Upper lobe of left lung (tissue), 6 donors: ENCODE data around the gene EYA3. TPM values are rescaled to one million over a fixed set of nuclear protein-coding genes. Genes with fewer than 3 reads are reported as not detected.

Source experiments
- ATAC-seq, 2 donors: fragments of 200-7000 bp; cut with Tn5 transposase; one replicate each; pipeline ENCODE4 v1.9.1; 2022; ENCODE audit warnings: mild to moderate bottlenecking in 2 of 2, moderate library complexity in 2 of 2; ENCODE audit not compliant: low FRiP score in 2 of 2
- DNase-seq, 2 donors: peaks; one replicate each; pipeline ENCODE4 v3.0.0-alpha.2; 2019 to 2020
- H3K27ac ChIP-seq, 4 donors: fragments of 200-600 bp; sonication (generic); one replicate each; pipeline ENCODE4 v1.5.1; 2016 to 2019
- H3K27me3 ChIP-seq, 4 donors: fragments of 200-600 bp; sonication (generic); one replicate each; pipeline ENCODE4 v1.5.1; 2017 to 2019
- H3K36me3 ChIP-seq, 4 donors: fragments of 200-600 bp; sonication (generic); one replicate each; pipeline ENCODE4 v1.5.1; 2016 to 2019
- H3K4me1 ChIP-seq, 4 donors: fragments of 200-600 bp; sonication (generic); one replicate each; pipeline ENCODE4 v1.5.1; 2018 to 2019
- H3K4me3 ChIP-seq, 4 donors: fragments of 200-600 bp; sonication (generic); one replicate each; pipeline ENCODE4 v1.5.1; 2017 to 2019; ENCODE audit warnings: mild to moderate bottlenecking in 2 of 4, moderate library complexity in 1 of 4
- H3K9me3 ChIP-seq, 4 donors: fragments of 200-600 bp; sonication (generic); one replicate each; pipeline ENCODE4 v1.5.1; 2018 to 2019
- CTCF ChIP-seq, 6 experiments: fragments of 450-650 bp in 4 of 6; fragments of 200-600 bp in 2 of 6; sonication (generic) in 2 of 6; IDR thresholded peaks; one replicate each; pipeline ENCODE4 v1.5.1; 2016 to 2019; ENCODE audit warnings: antibody characterized with exemption in 6 of 6
- EP300 ChIP-seq, 4 donors: sonication (generic); formaldehyde crosslinking; IDR thresholded peaks; one replicate each; pipeline ENCODE4 v1.5.1; 2017; ENCODE audit warnings: antibody characterized with exemption in 4 of 4, control low read depth in 2 of 4
- POLR2A ChIP-seq, 4 donors: fragments of 450-650 bp; IDR thresholded peaks; one replicate each; pipeline ENCODE4 v1.5.1; 2016 to 2017; ENCODE audit warnings: antibody characterized with exemption in 4 of 4, mild to moderate bottlenecking in 2 of 4
- POLR2AphosphoS5 ChIP-seq, 2 donors: sonication (generic); formaldehyde crosslinking; IDR thresholded peaks; one replicate each; pipeline ENCODE4 v1.5.1; 2017; ENCODE audit warnings: antibody characterized with exemption in 2 of 2
- WGBS, 2 donors: methylation state at CpG; one replicate each; pipeline ENCODE4 v1.1.5; 2017 to 2018; 5-methylcytosine and 5-hydroxymethylcytosine counted together
- total RNA-seq, 6 donors: library from RNA; depleted of rRNA in 4 of 6; stranded (reverse); fragments of >200 nt in 4 of 6; gene quantifications; one replicate each; pipeline versions ENCODE4 v1.1.0 to v1.2.1, GENCODE V29; 2016 to 2021
- donor health status: DM: no; HTN: no; CAD: no; lungs with moderate emphysema.
- donor health status: DM: no; HTN: yes; CAD: no; lungs with severe emphysema.

EYA3 gene
- total RNA-seq, 6 donors from 2014 or later, result 15.9 to 23.4 (median 22.0) TPM

DNA sequence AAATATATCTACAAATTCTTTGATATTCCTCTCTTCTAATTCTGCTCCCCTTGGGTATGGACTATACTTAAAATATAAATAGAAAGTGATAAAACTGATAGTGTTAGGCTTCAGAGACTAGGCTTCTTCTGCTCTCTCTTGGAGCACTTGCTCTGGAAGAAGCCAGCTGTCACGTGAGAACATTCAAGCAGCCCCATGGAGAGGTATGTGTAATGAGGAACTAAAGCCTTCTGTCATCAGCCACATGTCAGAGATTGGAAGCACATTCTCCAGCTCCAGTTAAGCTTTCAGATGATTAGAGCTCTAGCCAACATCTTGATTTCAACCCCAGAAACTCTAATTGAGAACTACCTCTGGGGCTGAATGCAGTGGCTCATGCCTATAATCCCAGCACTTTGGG, 94.3 kb downstream of the EYA3 start:
- Histone ChIP-seq H3K36me3 (peaks cover 31 to 99% (median 54%) of the 10 kb centered on the region in 4 donors), H3K27me3 (no peaks in the 10 kb centered on the region), H3K4me1 (peaks cover 8 to 27% (median 14%) of the 10 kb centered on the region in 4 donors), H3K9me3 (no peaks in the 10 kb centered on the region), H3K27ac (peak overlapping the region in 2 of 4 donors; percentile 18 to 64), H3K4me3 (no peak overlapping the region)
- ATAC-seq (peak in 1 of 2 donors; percentile 56), DNase-seq (no peak)
- 45 to 47% methylated on average over 1 of the region's 1 CpG for WGBS, 2 donors
- TF ChIP-seq POLR2A (IDR thresholded peaks at IDR 0.05), result no peak
- TF ChIP-seq EP300 (IDR thresholded peaks at IDR 0.05), result no peak
- TF ChIP-seq POLR2AphosphoS5 (IDR thresholded peaks at IDR 0.05), result no peak
- TF ChIP-seq CTCF (IDR thresholded peaks at IDR 0.05), result no peak

DNA sequence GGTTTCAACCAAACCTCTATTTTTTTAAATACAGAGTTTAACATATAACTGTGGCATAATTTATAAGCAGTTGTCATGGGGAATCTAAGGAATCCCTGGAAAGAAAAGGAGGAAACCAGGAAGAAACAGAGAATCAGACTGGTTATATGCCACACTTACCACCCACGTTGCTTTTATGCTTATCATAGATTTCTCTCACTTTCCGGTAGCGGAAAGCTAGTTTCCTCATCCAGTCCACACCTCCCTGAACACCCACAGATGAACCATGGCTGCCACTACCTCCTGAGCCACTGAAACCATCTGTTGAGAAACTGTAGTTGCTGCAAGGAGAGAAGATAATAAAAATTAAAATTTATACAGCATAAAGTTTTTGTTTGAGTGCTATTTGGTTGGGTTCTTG, 95.2 kb downstream of the EYA3 start:
- H3K4me3 ChIP-seq, result no peak overlapping the region
- no peak for TF ChIP-seq POLR2A (IDR thresholded peaks at IDR 0.05)
- TF ChIP-seq EP300 (IDR thresholded peaks at IDR 0.05), result no peak
- TF ChIP-seq CTCF (IDR thresholded peaks at IDR 0.05), result no peak
- TF ChIP-seq POLR2AphosphoS5 (IDR thresholded peaks at IDR 0.05), result no peak
- peak overlapping the region in 2 of 4 donors; percentile 18 to 57 for H3K27ac ChIP-seq
- 43 to 46% methylated on average over 3 of the region's 3 CpGs for WGBS, 2 donors
- peaks cover 8 to 27% (median 14%) of the 10 kb centered on the region in 4 donors for H3K4me1 ChIP-seq
- no peaks in the 10 kb centered on the region for H3K27me3 ChIP-seq
- DNase-seq (no peak), ATAC-seq (peak in 1 of 2 donors; percentile 50)
- no peaks in the 10 kb centered on the region for H3K9me3 ChIP-seq
- H3K36me3 ChIP-seq, result peaks cover 37 to 99% (median 53%) of the 10 kb centered on the region in 4 donors

GRCh38 chr1:27992276-27992675, 96.1 kb downstream of the EYA3 start:
- Histone ChIP-seq H3K4me1 (peaks cover 8 to 27% (median 14%) of the 10 kb centered on the region in 4 donors), H3K4me3 (no peak overlapping the region), H3K27ac (peak overlapping the region in 2 of 4 donors; percentile 13 to 57), H3K9me3 (no peaks in the 10 kb centered on the region), H3K27me3 (no peaks in the 10 kb centered on the region), H3K36me3 (peaks cover 30 to 99% (median 52%) of the 10 kb centered on the region in 4 donors)
- TF ChIP-seq POLR2A (IDR thresholded peaks at IDR 0.05), result no peak
- no peak for TF ChIP-seq CTCF (IDR thresholded peaks at IDR 0.05)
- TF ChIP-seq POLR2AphosphoS5 (IDR thresholded peaks at IDR 0.05), result no peak
- no peak for TF ChIP-seq EP300 (IDR thresholded peaks at IDR 0.05)
- DNase-seq (peak in 1 of 2 donors; percentile 56), ATAC-seq (no peak)
- WGBS, 2 donors, result 49 to 52% methylated on average over 6 of the region's 6 CpGs

DNA sequence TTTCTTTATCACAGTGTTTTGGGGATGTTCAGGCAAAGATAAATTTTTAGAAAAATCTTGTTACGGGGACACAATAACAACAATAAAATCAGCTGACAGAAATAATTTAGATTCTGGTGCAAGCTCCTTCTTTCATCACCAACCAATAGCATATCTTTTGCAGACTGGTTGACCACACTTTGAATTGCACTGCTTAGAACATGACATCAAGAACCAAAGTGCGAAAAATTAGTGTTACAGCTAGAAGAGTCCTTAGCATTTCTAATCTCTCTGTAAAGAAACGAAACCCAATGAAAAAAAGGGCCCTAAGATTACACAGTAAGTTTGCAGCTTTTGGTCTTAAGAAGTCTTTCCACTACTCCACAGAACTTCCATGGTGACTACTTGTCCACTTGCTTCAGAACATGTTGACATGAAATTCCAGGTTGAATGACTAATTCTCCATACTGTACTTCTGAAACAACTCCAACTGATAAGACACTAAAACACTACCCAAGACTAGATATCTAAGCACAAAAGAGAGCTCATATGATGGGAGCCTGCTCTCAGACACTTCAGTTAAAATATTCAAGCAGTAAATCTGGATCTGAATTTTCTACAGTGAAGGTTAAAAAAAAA, 97.4 kb downstream of the EYA3 start:
- Histone ChIP-seq H3K36me3 (peaks cover 19 to 93% (median 49%) of the 10 kb centered on the region in 4 donors), H3K9me3 (no peaks in the 10 kb centered on the region), H3K27me3 (no peaks in the 10 kb centered on the region), H3K4me3 (no peak overlapping the region), H3K27ac (no peak overlapping the region), H3K4me1 (peaks cover 8 to 27% (median 14%) of the 10 kb centered on the region in 4 donors)
- DNase-seq, result no peak
- WGBS, 2 donors, result 86 to 93% methylated on average over 3 of the region's 3 CpGs
- no peak for ATAC-seq
- TF ChIP-seq POLR2A (IDR thresholded peaks at IDR 0.05), result no peak
- no peak for TF ChIP-seq CTCF (IDR thresholded peaks at IDR 0.05)
- no peak for TF ChIP-seq POLR2AphosphoS5 (IDR thresholded peaks at IDR 0.05)
- TF ChIP-seq EP300 (IDR thresholded peaks at IDR 0.05), result no peak

GRCh38 chr1:27981145-27981544, 107.3 kb downstream of the EYA3 start:
- TF ChIP-seq POLR2A (IDR thresholded peaks at IDR 0.05), result no peak
- no peak for TF ChIP-seq POLR2AphosphoS5 (IDR thresholded peaks at IDR 0.05)
- no peak for TF ChIP-seq CTCF (IDR thresholded peaks at IDR 0.05)
- TF ChIP-seq EP300 (IDR thresholded peaks at IDR 0.05), result no peak

More at GRCh38 chr1:27981145-27981544, 107.3 kb downstream of the EYA3 start:
- WGBS, 2 donors, result 88 to 94% methylated on average over 3 of the region's 3 CpGs
- ATAC-seq (no peak), DNase-seq (no peak)
- H3K27ac ChIP-seq, result no peak overlapping the region
- peaks cover 0 to 20% (median 6%) of the 10 kb centered on the region in 4 donors for H3K36me3 ChIP-seq
- H3K9me3 ChIP-seq, result no peaks in the 10 kb centered on the region
- no peaks in the 10 kb centered on the region for H3K27me3 ChIP-seq
- no peak overlapping the region for H3K4me3 ChIP-seq
- H3K4me1 ChIP-seq, result peaks cover 5 to 7% (median 6%) of the 10 kb centered on the region in 4 donors
